BE2C (cell line): ENCODE results near the gene SCRG1.

Experiments
- DNase-seq: peaks from one replicate; pipeline ENCODE4 v3.0.0-alpha.2; 2020
- H3K27me3 ChIP-seq: fragments of 250-450 bp; sonication (Bioruptor Pico); 2 replicates; pipeline ENCODE4 v1.5.1; 2020; ENCODE audit warnings: mild to moderate bottlenecking
- H3K36me3 ChIP-seq: fragments of 250-450 bp; sonication (Bioruptor Pico); 2 replicates; pipeline ENCODE4 v1.5.1; 2020; ENCODE audit warnings: mild to moderate bottlenecking
- H3K4me1 ChIP-seq: fragments of 250-450 bp; sonication (Bioruptor Pico); 2 replicates; pipeline ENCODE4 v1.5.1; 2020
- H3K4me3 ChIP-seq: 2 replicates; pipeline ENCODE4 v1.5.1; 2011; ENCODE audit warnings: low read depth, low read length
- H3K9me3 ChIP-seq: fragments of 250-450 bp; sonication (Bioruptor Pico); 2 replicates; pipeline ENCODE4 v1.5.1; 2020
- TF ChIP-seq, protein P1 (sequence below): IDR thresholded peaks from 2 replicates; pipeline ENCODE4 v1.5.1; 2012; ENCODE audit warnings: mild to moderate bottlenecking, low read depth, low read length

The SCRG1 gene

DNA sequence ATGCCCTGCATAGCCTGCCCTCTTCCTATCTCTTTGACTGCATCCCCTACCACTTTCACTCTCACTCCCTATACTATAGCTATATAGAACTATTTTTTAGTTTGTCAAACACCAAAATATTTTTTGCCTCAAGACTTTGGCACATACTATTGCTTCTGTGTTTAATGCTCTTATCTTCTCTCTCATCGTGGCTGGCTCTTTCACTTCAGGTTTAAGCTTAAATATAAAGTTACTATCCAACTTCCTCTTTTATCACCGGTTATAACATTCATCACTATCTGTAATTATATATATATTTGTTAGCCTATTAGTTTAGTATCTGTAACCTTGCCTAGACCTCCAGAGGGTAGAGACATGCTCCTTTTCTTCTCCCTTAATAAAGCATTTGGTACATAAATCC is 53.3 kb downstream of the SCRG1 start:
- Histone ChIP-seq H3K9me3 (no peaks in the 10 kb centered on the region), H3K27me3 (no peaks in the 10 kb centered on the region), H3K4me3 (no peak overlapping the region), H3K36me3 (no peaks in the 10 kb centered on the region; the same call in 1 of the 2 replicates), H3K4me1 (peaks cover 5% of the 10 kb centered on the region)
- no peak for DNase-seq
- TF ChIP-seq, protein P1, sequence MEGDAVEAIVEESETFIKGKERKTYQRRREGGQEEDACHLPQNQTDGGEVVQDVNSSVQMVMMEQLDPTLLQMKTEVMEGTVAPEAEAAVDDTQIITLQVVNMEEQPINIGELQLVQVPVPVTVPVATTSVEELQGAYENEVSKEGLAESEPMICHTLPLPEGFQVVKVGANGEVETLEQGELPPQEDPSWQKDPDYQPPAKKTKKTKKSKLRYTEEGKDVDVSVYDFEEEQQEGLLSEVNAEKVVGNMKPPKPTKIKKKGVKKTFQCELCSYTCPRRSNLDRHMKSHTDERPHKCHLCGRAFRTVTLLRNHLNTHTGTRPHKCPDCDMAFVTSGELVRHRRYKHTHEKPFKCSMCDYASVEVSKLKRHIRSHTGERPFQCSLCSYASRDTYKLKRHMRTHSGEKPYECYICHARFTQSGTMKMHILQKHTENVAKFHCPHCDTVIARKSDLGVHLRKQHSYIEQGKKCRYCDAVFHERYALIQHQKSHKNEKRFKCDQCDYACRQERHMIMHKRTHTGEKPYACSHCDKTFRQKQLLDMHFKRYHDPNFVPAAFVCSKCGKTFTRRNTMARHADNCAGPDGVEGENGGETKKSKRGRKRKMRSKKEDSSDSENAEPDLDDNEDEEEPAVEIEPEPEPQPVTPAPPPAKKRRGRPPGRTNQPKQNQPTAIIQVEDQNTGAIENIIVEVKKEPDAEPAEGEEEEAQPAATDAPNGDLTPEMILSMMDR: no peak

DNA sequence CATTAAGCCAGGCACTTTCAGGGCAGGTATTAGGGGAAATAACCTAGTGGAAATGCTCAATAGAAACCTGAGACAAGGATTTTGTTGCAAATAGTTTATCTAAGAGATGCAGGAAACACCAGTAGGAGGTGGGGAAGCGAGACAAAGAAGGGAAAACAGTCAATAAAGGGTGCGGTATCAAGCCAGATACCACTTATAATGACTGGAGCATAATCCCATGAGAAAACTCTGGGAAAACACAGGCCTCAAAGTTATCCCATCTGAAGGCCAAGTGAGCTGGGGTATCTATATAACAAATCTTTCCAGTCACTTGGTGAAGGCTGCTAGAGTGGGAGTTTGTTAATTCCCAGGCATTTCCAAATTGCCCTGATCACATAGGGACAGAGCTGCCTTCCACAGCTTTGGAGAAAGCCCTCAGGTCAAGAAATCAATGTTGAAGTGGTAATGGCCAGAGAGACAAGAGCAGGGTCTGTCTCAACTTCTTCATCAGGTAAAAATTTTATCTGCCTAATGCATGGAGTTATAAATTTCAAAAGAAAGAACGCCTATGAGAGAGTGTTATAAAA is 55.0 kb downstream of the SCRG1 start:
- no peaks in the 10 kb centered on the region for H3K9me3 ChIP-seq
- peaks cover 5% of the 10 kb centered on the region for H3K4me1 ChIP-seq
- no peaks in the 10 kb centered on the region for H3K27me3 ChIP-seq
- TF ChIP-seq, protein P1: no peak
- no peaks in the 10 kb centered on the region; the same call in 1 of the 2 replicates for H3K36me3 ChIP-seq
- H3K4me3 ChIP-seq: no peak overlapping the region
- DNase-seq: no peak

DNA sequence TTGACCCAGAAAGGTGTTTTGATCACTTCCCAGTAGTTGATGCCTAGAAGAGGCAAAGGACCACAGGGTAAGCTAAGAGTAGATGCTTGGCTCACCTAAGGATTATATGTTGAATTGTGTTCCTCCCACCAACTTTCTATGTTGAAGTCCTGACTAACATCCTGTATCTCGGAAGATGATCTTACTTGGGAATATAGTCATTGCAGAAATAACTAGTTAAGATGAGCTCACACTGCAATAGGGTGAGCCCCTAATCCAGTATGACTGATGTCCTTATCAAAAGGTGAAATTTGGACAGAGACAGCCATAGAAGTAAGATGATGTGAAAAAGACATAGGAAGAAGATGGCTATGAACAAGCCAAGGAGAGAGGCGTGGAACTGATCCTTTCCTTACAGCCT is 61.5 kb downstream of the SCRG1 start:
- Histone ChIP-seq H3K4me3 (no peak overlapping the region), H3K27me3 (no peaks in the 10 kb centered on the region), H3K4me1 (no peaks in the 10 kb centered on the region), H3K9me3 (no peaks in the 10 kb centered on the region), H3K36me3 (peaks cover 13% of the 10 kb centered on the region)
- no peak for DNase-seq
- TF ChIP-seq, protein P1: no peak

DNA sequence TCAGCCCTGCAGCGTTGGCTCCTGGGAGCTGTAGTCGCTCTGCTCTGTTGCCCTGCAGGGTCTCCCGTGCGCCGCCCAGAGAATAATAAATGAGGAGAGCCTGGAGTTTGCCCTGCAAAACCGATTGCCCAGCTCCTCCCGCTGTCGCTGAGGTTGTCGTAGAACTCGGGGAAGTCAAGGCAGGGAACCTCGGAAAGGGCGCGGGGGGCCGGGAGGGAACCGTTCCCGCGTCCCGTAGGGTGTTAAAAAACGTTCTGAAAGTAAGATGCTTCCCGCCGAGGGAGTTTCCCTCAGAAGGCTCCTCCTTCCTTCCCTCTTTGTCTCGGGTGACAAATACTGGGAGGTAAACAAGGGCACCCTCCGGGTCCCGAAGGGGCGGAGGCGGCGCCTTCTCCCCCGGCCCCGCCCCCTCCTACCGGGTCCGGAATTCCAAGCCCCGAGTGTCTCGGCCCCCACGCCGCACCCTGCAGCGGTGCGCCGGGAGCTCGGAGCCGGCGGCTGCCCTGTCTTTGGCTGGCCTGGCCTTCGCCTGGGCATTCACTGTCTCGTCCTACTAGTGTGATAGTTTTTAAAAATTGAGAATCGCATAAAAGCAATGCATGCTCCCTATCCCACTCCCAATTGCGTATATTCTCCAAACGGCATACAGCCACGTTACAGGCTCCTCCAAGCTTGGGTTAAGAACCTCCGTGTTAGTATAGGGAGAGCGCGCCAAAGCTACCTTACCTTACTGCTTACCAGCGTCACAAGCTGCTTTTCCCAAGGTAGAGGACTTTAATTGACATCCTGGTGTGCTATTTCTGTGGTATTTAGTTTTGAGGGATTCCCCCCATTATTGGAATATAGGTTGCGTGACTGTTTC is 63.8 kb downstream of the SCRG1 start:
- TF ChIP-seq, protein P1: no peak
- DNase-seq: peak; percentile 86
- Histone ChIP-seq H3K36me3 (peaks cover 34% of the 10 kb centered on the region), H3K4me1 (no peaks in the 10 kb centered on the region), H3K27me3 (no peaks in the 10 kb centered on the region), H3K9me3 (no peaks in the 10 kb centered on the region), H3K4me3 (peak overlapping the region; percentile 85)
